ENCODE data around the gene PUS7. TPM values are rescaled to one million over a fixed set of nuclear protein-coding genes. Genes with fewer than 3 reads are reported as not detected.

Gene PUS7
- total RNA-seq, 3 donors from 2014 or later (not counting 1 experiment from before 2014, with no cell fraction given), result 2.2 to 3.5 (median 3.4) TPM

DNA sequence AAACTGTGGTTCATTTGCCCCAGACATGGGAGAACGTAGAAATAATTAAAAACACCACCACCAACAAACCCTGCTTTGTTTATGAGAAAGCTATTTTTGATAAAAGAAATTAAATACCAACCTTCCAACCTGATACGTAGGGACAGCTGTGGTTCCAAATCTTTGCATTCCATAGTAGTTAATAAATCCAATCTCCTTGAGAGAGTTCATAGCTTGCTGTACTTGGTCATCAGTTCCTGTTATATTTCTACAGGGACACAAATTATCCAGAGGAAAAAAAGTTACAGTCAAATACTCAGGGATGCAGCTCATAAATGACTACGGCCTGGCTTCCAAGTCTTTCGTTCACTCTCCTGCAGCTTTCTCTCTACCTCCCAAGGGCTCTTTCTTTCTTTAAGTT is 41.1 kb downstream of the PUS7 start:
- Histone ChIP-seq H3K4me1 (ENCODE audit: control insufficient read depth, insufficient read depth, low read length) (no peaks in the 10 kb centered on the region), H3K9me3 (ENCODE audit: control insufficient read depth, insufficient read depth, low read length) (no peaks in the 10 kb centered on the region), H3K27me3 (ENCODE audit: control insufficient read depth, insufficient read depth, low read length) (no peaks in the 10 kb centered on the region), H3K36me3 (ENCODE audit: control insufficient read depth, insufficient read depth, low read length) (no peaks in the 10 kb centered on the region), H3K27ac (ENCODE audit: low read length) (no peak overlapping the region), H3K4me3 (ENCODE audit: low read length) (no peak overlapping the region)
- H3K4me1 Mint-ChIP-seq, result no peaks in the 10 kb centered on the region
- 100% methylated on average over 1 of the region's 4 CpGs for WGBS (ENCODE audit: insufficient coverage)
- no peaks in the 10 kb centered on the region for H3K27me3 Mint-ChIP-seq (ENCODE audit: low read depth in 2 of 2)
- DNase-seq, result no peak
- intact Hi-C loops (cut with micrococcal nuclease), result no loop called here
- H3K36me3 Mint-ChIP-seq, result no peaks in the 10 kb centered on the region
- no peak for TF ChIP-seq CTCF (IDR thresholded peaks at IDR 0.05)
- H3K4me3 Mint-ChIP-seq, result no peak overlapping the region
- no peaks in the 10 kb centered on the region for H3K9me3 Mint-ChIP-seq
- H3K27ac Mint-ChIP-seq, result no peak overlapping the region
- no peak for ATAC-seq

DNA sequence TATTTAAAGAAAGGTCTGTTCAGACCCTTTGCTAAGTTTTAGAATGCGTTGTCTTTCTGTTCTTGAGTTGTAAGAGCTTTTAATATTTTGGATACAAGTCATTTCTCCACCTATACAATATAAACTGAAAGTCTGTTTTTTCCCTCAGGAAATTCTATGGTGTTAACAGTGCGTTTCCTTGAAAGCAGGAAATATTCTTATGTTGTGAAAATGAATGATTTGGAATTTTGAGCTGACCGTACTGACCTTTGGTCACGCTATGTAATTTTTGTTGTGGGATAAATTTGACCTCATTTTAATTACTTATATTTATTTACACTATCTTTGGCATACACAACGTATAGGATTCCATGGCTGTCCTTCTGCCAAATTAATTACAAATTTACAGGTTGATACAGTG is 43.5 kb downstream of the PUS7 start:
- Mint-ChIP-seq H3K36me3 (no peaks in the 10 kb centered on the region), H3K4me1 (no peaks in the 10 kb centered on the region), H3K27ac (no peak overlapping the region), H3K4me3 (no peak overlapping the region), H3K9me3 (no peaks in the 10 kb centered on the region), H3K27me3 (ENCODE audit: low read depth in 2 of 2) (no peaks in the 10 kb centered on the region)
- Histone ChIP-seq H3K4me1 (ENCODE audit: control insufficient read depth, insufficient read depth, low read length) (no peaks in the 10 kb centered on the region), H3K36me3 (ENCODE audit: control insufficient read depth, insufficient read depth, low read length) (no peaks in the 10 kb centered on the region), H3K27ac (ENCODE audit: low read length) (no peak overlapping the region), H3K27me3 (ENCODE audit: control insufficient read depth, insufficient read depth, low read length) (no peaks in the 10 kb centered on the region), H3K4me3 (ENCODE audit: low read length) (no peak overlapping the region), H3K9me3 (ENCODE audit: control insufficient read depth, insufficient read depth, low read length) (no peaks in the 10 kb centered on the region)
- no peak for DNase-seq
- 96% methylated on average over 2 of the region's 5 CpGs for WGBS (ENCODE audit: insufficient coverage)
- intact Hi-C loops (cut with micrococcal nuclease), result no loop called here
- TF ChIP-seq CTCF (IDR thresholded peaks at IDR 0.05), result no peak
- ATAC-seq, result no peak

DNA sequence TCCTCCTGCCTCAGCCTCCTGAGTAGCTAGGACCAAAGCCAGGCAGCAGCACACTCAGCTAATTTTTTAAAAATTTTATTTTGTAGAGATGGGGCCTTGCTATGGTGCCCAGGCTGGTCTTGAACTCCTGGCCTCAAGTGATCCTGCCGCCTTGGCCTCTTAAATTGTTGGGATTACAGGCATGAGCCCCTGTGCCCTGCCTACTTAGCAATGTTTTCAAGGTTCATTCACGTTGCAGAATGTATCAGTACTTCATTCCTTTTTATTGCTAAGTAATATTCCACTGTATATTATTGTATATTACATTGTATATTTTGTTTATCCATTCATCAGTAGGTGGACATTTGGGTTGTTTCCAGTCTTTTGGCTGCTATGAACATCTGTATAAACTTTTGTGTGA is 44.2 kb downstream of the PUS7 start:
- WGBS (ENCODE audit: insufficient coverage), result 100% methylated on average over 1 of the region's 2 CpGs
- ATAC-seq (no peak), DNase-seq (no peak)
- Histone ChIP-seq H3K9me3 (ENCODE audit: control insufficient read depth, insufficient read depth, low read length) (no peaks in the 10 kb centered on the region), H3K36me3 (ENCODE audit: control insufficient read depth, insufficient read depth, low read length) (no peaks in the 10 kb centered on the region), H3K27ac (ENCODE audit: low read length) (no peak overlapping the region), H3K4me1 (ENCODE audit: control insufficient read depth, insufficient read depth, low read length) (no peaks in the 10 kb centered on the region), H3K27me3 (ENCODE audit: control insufficient read depth, insufficient read depth, low read length) (no peaks in the 10 kb centered on the region), H3K4me3 (ENCODE audit: low read length) (no peak overlapping the region)
- H3K36me3 Mint-ChIP-seq, result no peaks in the 10 kb centered on the region
- H3K27me3 Mint-ChIP-seq (ENCODE audit: low read depth in 2 of 2), result no peaks in the 10 kb centered on the region
- no peak overlapping the region for H3K4me3 Mint-ChIP-seq
- TF ChIP-seq CTCF (IDR thresholded peaks at IDR 0.05), result no peak
- no peaks in the 10 kb centered on the region for H3K4me1 Mint-ChIP-seq
- H3K27ac Mint-ChIP-seq, result no peak overlapping the region
- intact Hi-C loops (cut with micrococcal nuclease), result no loop called here
- no peaks in the 10 kb centered on the region for H3K9me3 Mint-ChIP-seq

- Mint-ChIP-seq H3K36me3 (no peaks in the 10 kb centered on the region), H3K4me3 (no peak overlapping the region)
- TF ChIP-seq CTCF (IDR thresholded peaks at IDR 0.05), result no peak
These were observed 48.0 kb downstream of the PUS7 start for GRCh38 chr7:105474045-105474444.

More at GRCh38 chr7:105474045-105474444, 48.0 kb downstream of the PUS7 start:
- Mint-ChIP-seq H3K27ac (no peak overlapping the region), H3K9me3 (no peaks in the 10 kb centered on the region), H3K27me3 (ENCODE audit: low read depth in 2 of 2) (no peaks in the 10 kb centered on the region), H3K4me1 (no peaks in the 10 kb centered on the region)
- no peaks in the 10 kb centered on the region for H3K9me3 ChIP-seq (ENCODE audit: control insufficient read depth, insufficient read depth, low read length)
- H3K36me3 ChIP-seq (ENCODE audit: control insufficient read depth, insufficient read depth, low read length), result no peaks in the 10 kb centered on the region
- no peak overlapping the region for H3K4me3 ChIP-seq (ENCODE audit: low read length)
- no peaks in the 10 kb centered on the region for H3K4me1 ChIP-seq (ENCODE audit: control insufficient read depth, insufficient read depth, low read length)
- DNase-seq (no peak), ATAC-seq (no peak)
- intact Hi-C loops (cut with micrococcal nuclease), result no loop called here
- H3K27ac ChIP-seq (ENCODE audit: low read length), result no peak overlapping the region
- H3K27me3 ChIP-seq (ENCODE audit: control insufficient read depth, insufficient read depth, low read length), result no peaks in the 10 kb centered on the region
- WGBS (ENCODE audit: insufficient coverage), result no CpG with 5 or more reads among the region's 1 CpG

Data from natural killer cell (primary cell).